GM18505 (cell line): ENCODE results near the gene ITGB2.
"Not testable (repeated sequence)": the region's sequence is repeated elsewhere in the genome, so short reads cannot be mapped to it uniquely, and the experiment has no call there.

Source experiments
- ATAC-seq: cut with Tn5 transposase; IDR thresholded peaks from one replicate; pipeline ENCODE4 v1.9.1; 2021; ENCODE audit not compliant: unreplicated experiment
- POLR2A ChIP-seq: IDR thresholded peaks from 4 replicates; pipeline ENCODE4 v1.6.1; 2011; ENCODE audit warnings: borderline replicate concordance; ENCODE audit not compliant: insufficient read depth, insufficient read length; ENCODE audit errors: extremely low read depth

ITGB2 gene

DNA sequence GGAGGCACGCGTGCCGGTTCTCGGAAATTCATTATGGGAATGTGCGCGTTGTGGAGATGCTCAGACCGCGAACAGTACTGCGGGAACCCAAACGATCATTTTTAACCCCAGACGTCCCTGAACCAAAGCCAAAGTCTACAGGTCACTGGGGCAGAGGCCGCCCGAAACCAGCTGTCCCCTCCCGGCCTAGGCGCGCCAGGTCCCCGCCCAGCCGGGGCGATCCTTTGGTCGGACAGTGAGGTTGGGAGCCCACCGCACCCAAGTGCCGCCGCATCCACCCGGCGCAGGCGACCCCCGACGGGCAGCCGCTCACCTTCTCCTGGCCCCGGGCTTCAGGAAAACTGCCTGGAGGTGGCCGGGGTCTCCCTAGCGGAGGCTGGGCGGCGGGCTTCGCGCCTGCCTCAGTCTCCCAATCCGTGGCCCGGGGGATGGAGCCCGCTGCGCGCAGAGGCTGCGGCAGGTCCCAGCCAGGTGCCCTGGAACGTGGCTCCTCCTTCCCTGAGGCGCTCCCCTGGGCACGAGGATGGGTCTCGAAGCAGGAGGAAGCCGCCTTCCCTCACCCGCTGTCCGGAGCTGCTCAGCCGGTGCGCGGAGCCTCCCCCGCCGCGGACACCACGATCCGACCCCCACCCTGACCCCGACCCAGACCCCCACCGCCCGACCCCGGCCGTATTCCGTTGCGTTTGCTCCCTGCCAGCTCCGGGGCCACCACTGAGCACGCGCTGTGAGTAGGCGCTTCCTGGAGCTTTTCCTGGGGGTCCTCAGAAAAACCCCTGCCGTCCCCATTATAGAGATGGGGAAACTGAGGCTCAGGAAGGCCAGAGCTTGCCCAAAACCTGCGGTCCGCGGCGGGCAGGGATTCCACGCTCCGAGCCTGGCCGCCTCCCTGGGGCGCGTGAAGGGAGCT is 11.1 kb upstream of the ITGB2 start:
- no peak for ATAC-seq
- TF ChIP-seq POLR2A = no peak

DNA sequence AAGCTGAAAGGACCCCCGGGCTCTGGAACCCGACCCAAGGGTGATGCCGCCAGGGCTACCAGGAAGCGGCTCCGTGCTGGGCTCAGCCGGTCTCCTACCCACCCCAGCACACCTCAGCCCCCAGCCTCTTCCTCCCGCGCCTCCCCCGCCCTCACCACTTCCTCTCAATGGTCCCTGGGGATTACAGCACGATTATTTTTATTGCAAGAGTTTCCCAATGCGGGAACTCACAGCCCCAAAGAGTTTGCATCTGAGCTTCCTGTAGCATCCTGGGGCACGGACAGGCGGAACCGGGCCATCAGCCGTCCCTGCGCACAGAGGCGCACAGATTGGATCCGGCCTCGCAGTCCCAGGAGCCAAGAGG is 10.4 kb upstream of the ITGB2 start:
- TF ChIP-seq POLR2A = no peak
- no peak for ATAC-seq

DNA sequence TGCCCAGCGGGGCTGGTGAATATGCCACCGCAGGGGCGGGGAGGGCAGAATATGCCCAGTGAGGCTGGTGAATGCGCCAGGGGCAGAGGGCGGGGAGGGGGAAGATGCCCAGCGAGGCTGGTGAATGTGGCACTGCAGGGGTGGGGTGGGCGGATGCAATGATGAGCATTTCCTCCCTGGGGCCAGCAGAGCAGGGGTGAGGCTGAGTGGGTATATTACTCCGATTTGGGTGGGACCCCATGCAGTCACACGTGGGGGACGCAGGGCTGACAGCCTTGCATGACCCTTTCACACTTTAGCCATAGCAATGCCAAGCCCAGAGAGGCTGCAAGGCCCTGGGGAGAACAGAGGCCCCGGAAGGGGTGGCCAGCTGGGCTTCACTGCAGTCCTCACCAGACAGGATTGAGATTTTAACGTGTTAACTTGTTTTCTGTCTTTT is 9.9 kb upstream of the ITGB2 start:
- ATAC-seq = no peak
- no peak for TF ChIP-seq POLR2A

DNA sequence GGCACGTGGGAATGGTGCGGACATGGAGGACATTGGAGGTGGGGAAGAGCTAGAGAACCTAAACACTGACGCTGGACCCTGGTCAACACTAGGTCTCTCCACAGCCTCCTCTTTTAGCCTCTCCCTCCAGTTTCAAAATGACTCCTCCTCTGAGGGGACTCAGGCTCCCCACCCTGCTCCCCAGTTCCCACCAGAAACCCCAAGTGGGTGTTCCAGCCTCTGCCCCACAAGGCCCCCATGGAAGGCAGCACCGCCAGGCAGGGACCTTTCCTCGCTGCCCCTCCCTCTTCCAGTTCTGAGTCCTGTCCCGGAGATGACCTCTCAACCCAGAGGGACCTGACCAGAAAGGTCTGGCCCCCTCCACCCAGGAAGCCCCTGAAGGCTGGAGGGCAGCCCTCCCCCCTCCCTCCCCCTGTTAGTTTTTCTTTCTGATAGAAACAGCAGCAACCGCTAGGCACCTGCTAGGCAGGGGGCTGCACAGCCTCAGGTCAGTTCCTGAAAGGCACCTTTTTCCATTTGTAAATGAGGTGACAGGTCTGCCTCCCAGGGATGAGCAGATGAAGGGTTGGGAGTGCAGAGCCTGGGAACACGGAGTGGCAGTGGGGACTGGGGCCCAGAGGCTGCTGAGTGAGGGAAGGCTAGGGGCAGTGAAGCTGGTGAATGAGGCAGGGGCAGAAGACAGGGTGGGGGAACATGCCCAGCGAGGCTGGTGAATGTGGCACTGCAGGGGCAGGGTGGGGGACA is 9.3 kb upstream of the ITGB2 start:
- TF ChIP-seq POLR2A = no peak

DNA sequence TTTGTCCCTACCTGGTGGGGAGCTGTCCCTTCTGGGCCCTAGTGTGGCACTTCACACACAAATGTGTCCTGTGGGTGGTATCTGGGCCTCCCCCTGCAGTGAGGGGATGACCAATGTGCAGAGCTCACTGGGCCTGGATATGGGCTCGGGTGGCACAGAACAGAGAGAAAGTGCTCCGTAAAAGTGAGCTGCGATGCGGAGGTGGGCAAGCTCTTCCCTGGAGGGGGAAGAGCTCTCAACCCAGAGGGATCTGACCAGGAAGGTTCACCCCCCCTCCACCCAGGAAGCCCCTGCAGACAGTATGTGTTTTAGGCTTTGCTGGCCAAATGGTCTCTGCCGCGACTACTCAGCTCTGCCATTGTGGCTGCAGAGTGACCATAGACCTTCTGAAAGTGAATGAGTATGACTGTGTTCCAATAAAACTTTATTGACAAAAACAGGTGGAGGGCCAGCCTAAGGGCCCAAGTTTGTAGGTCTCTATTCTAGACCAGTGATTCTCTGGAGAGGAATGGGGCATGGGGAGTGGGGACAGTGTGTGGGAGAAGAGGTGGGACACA is 8.6 kb upstream of the ITGB2 start:
- no peak for TF ChIP-seq POLR2A
- ATAC-seq = no peak

More for the DNA sequence above, 9.3 kb upstream of the ITGB2 start:
- ATAC-seq = no peak

DNA sequence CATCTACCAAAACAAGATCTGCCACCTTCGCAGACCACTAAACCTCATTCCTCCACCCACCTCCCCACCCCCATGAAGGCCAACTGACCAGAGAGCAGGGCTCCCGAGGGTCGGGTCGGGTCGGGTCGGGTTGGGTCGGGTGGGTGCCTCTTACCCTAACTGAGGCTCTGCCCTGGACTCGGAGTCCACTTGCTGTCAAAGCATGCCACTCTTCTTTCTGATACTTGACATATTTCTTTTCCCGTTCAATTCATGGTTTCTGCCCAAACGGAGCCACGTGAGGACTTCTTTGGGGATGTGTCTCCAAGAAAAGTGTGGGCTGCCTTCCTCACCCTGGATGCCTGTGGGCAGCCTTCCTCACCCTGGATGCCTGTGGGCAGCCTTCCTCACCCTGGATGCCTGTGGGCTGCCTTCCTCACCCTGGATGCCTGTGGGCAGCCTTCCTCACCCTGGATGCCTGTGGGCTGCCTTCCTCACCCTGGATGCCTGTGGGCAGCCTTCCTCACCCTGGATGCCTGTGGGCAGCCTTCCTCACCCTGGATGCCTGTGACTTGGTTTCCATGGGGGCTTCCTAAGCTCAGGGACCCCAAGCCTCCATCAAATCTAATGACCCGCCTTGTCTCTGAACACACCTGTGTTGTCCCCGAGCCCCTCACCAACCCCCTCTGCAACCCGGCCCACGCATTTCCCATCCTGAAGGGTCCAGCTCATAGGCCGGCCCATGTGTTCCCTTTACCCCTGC is 8.0 kb upstream of the ITGB2 start:
- not testable (repeated sequence) for ATAC-seq

DNA sequence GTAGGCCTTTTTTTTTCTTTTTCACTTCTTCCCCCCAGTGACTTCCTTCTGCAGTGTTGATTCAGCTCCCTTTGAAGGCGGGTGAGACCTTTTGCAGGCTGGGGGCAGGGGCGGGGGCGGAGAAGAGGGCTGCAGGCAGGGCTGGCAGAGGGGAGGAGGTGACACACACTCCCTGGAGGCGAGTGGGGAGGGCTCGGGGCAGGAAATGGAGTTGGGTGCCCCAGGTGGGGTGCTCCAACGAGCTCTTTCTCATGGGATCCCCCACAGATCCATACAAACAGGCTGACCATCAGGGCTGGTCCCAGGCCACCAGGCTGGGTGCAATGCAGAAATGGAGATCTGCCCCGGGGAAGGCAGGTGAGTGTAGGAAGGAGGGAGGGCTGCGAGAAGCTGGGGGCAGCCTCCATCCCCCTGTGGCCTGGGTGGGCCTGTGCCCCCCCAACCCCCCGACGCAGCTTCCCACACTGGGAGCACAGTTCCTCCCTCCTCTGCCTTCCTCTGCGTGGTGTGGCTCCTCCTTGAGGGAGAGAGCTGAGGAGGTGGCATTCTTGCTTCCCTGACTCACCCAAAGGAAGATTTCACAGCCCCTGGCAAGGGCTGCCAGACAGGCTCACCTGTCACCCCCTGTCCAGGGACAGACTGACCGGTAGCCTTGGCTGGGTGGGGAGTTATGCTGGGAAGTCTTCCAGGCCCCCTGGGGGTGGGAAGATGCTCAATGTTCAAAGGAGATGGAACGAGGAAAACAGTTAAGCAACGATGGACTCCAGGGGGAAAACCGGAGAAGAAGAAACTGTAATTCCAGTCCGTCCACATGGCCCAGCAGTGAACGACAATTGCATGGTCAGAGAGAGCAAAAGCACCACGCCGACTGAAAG is 7.1 kb upstream of the ITGB2 start:
- TF ChIP-seq POLR2A = no peak
- ATAC-seq = no peak

DNA sequence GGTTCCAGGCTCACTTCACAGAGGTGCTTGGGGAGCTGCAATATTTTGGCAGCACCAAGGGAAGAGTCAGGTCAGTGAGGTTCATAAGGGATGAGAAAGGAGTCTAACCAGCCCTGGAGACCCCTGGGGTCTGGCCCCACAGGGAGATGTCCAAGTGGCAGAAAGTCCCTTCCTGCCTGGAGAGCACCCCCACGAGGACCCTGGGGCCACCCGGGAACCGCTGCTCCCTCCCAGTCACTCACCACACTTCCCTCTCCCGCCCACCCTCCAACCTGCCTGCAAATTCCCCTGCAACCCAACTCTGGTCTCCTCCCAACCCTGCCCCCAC is 6.5 kb upstream of the ITGB2 start:
- TF ChIP-seq POLR2A = no peak
- ATAC-seq = no peak

DNA sequence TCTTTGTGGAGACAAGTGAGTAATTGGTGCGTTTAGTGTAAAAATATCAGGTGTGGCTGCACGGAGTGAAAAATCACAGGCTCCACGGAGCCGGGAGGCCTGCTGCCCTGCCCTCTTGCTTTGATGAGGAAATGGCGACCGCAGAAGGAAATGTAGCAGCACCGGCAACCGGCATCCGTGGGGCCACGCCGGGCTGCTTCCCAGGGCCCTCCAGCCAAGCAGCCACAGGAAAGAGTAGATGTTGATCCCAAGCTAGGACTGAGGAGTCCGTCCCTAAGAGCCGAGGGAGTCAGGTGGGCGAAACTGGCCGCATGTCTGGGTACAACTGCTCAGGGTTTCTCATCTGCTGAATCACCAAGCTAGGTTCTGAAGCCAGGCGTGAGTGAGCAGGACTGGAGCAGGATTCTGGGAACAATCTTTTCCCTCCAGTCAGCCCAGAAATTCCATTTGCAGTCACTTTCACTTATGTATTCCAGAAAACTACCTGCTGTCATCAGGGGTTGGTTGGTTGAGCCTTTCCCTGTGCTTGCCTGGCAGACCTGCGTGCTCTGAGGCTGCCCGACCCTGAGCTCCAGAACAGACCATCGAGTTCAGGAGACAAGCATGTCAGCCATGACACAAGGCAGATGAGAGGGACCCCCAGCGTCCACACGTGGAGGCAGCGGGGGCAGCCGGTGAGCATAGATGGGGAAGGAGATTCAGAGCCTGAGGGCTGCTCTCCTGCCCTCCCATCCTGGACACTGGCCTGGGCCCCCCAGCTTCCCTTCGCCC is 5.8 kb upstream of the ITGB2 start:
- ATAC-seq = no peak
- peak; percentile 26 for TF ChIP-seq POLR2A

DNA sequence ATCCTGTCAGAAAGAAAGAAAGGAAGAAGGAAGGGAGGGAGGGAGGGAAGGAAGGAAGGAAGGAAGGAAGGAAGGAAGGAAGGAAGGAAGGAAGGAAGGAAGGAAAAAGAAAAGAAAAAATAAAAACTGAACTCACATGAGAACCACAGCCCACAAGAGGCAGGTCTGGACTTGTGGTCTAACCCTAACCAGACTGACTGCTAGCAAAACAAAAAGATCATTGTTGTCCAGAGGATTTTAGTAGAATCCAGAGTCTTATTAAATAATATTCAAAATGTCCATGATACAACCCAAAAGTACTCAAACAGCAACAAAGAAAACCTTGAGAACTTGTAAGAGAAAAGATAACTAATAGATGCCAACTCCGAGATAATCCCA is 4.7 kb upstream of the ITGB2 start:
- no peak for ATAC-seq
- no peak for TF ChIP-seq POLR2A

DNA sequence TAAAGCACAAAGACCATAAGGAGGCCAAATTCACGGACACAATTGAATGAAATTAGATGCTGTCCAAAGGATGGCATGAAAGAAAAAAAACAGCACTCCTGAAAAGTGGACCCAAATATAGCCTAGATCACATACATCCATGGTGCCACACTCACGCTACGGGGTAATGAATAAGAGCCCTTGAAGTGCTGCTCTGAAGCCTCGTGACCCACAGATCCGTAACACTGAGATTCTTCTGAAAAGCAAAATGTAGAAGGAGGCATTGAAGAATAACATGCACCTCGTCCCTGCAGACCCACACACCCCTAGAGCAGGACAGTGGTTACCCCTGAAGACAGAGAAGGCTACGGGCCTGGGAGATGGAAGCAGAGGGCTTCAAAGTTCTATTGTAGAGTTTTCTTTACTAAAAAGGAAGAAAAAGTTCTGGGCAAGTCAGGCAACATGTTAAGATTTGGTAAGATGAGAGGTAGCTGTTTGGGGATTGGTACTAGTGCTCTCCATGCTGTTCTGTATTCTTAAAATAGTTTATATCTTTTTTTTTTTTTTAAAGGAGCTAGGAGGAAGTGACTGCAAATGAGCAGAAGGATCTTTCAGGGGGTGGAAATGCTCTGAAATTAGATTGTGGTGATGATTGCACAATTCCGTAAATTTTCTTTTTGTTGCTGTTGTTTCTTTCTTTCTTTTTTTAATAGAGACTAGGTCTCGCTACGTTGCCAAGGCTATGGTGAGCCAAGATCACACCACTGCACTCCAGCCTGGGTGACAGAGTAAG is 4.1 kb upstream of the ITGB2 start:
- no peak for ATAC-seq
- no peak for TF ChIP-seq POLR2A

DNA sequence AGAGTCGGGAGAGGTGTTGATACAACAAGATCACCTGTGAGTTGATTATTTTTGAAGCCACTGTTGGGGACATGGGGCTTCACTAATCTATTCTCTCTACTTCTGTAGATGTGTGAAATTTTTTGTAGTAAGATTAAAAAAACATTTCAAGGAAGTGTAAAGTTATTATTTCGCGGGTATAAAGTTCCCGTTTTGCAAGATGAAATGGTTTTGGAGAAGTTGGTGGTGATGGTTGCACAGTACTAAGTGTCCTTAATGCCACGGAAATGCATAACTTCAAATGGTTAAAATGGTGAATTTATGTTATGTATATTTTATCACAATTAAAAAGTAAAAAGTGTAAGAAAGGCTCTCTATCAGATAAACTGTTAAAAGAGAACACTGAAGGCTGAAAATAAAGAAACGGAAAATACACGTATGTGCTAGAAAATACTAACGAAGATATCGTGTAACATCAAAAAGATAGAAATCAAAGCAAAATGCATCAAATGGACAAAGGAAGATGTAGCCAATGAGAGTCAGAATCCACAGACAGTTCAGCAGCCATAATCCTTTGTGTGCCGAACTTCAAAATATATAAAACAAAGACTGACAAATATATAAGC is 2.9 kb upstream of the ITGB2 start:
- no peak for ATAC-seq
- TF ChIP-seq POLR2A = no peak
